ENCODE results near the gene CUL7.

- no peak for TF ChIP-seq TAF1 (IDR thresholded peaks at IDR 0.05; ENCODE audit: low read depth, low read length)
- no peak for TF ChIP-seq ATF3 (IDR thresholded peaks at IDR 0.05; ENCODE audit: insufficient read depth, low read depth, low read length)
- no peak for TF ChIP-seq MAX (IDR thresholded peaks at IDR 0.05)
- no peak for TF ChIP-seq POLR2A (IDR thresholded peaks at IDR 0.05; ENCODE audit: control extremely low read depth in 1 of 2, low read depth in 2 of 2, low read length in 2 of 2)
- no peak for TF ChIP-seq POLR2AphosphoS5 (IDR thresholded peaks at IDR 0.05; ENCODE audit: low read depth, low read length)
Observed at GRCh38 chr6:43095939-43096338, 42.3 kb upstream of the CUL7 start.
